Loucy (cell line): Measurements from ENCODE around the gene TLCD4.

ENCODE experiments used
- H2AFZ ChIP-seq: fragments of 200-600 bp; sonication (generic); 2 replicates; pipeline ENCODE4 v1.6.0; 2016; ENCODE audit warnings: antibody characterized with exemption, mild to moderate bottlenecking, low read length, moderate library complexity
- H3F3A ChIP-seq: fragments of 200-600 bp; 2 replicates; pipeline ENCODE4 v1.6.0; 2016; ENCODE audit warnings: antibody characterized with exemption, low read depth, mild to moderate bottlenecking
- H3K27me3 ChIP-seq: fragments of 200-600 bp; sonication (generic); 2 replicates; pipeline ENCODE4 v1.6.1; 2014; ENCODE audit warnings: low read length, mild to moderate bottlenecking; ENCODE audit not compliant: insufficient read depth, poor library complexity, severe bottlenecking
- H3K36me3 ChIP-seq: fragments of 200-600 bp; sonication (generic); 2 replicates; pipeline ENCODE4 v1.6.1; 2016; ENCODE audit warnings: low read length; ENCODE audit not compliant: insufficient read depth
- H3K4me1 ChIP-seq: fragments of 200-600 bp; sonication (generic); 2 replicates; pipeline ENCODE4 v1.5.1; 2014; ENCODE audit warnings: low read length, mild to moderate bottlenecking; ENCODE audit not compliant: insufficient read depth, poor library complexity, severe bottlenecking
- H3K4me2 ChIP-seq: fragments of 200-600 bp; sonication (generic); 2 replicates; pipeline ENCODE4 v1.6.0; 2014; ENCODE audit warnings: antibody characterized with exemption, low read length, low read depth, mild to moderate bottlenecking; ENCODE audit not compliant: poor library complexity, severe bottlenecking
- H3K4me3 ChIP-seq: fragments of 200-600 bp; sonication (generic); 2 replicates; pipeline ENCODE4 v1.5.1; 2014; ENCODE audit warnings: low read length, mild to moderate bottlenecking, mixed read lengths; ENCODE audit not compliant: poor library complexity, severe bottlenecking
- H3K79me2 ChIP-seq: fragments of 200-600 bp; sonication (generic); 2 replicates; pipeline ENCODE4 v1.6.1; 2014; ENCODE audit warnings: low read length; ENCODE audit not compliant: insufficient read depth
- H3K9ac ChIP-seq: fragments of 200-600 bp; sonication (generic); 2 replicates; pipeline ENCODE4 v1.6.0; 2014; ENCODE audit warnings: mild to moderate bottlenecking, low read depth, low read length, moderate library complexity; ENCODE audit not compliant: poor library complexity, severe bottlenecking
- H3K9me2 ChIP-seq: fragments of 200-600 bp; sonication (generic); replicated peaks from 2 replicates; pipeline ENCODE4 v1.6.1; 2016; ENCODE audit warnings: low read depth, low read length, mixed read lengths
- H3K9me3 ChIP-seq: fragments of 200-600 bp; sonication (generic); 2 replicates; pipeline ENCODE4 v1.6.1; 2014; ENCODE audit warnings: mild to moderate bottlenecking, antibody characterized with exemption, low read length, low read depth; ENCODE audit not compliant: insufficient read depth
- H4K20me1 ChIP-seq: fragments of 200-600 bp; sonication (generic); 2 replicates; pipeline ENCODE4 v1.6.0; 2014; ENCODE audit warnings: antibody characterized with exemption, low read length, mild to moderate bottlenecking; ENCODE audit not compliant: insufficient read depth, poor library complexity, severe bottlenecking
- CTCF ChIP-seq: fragments of 200-600 bp; sonication (generic); conservative IDR thresholded peaks from 2 replicates; pipeline ENCODE4 v1.5.1; 2014; ENCODE audit warnings: mild to moderate bottlenecking, antibody characterized with exemption, low read length
- EZH2phosphoT487 ChIP-seq: fragments of 200-600 bp; IDR thresholded peaks from 2 replicates; pipeline ENCODE4 v1.6.1; 2018; ENCODE audit warnings: antibody characterized with exemption, mild to moderate bottlenecking, moderate library complexity, borderline replicate concordance

Gene TLCD4

DNA sequence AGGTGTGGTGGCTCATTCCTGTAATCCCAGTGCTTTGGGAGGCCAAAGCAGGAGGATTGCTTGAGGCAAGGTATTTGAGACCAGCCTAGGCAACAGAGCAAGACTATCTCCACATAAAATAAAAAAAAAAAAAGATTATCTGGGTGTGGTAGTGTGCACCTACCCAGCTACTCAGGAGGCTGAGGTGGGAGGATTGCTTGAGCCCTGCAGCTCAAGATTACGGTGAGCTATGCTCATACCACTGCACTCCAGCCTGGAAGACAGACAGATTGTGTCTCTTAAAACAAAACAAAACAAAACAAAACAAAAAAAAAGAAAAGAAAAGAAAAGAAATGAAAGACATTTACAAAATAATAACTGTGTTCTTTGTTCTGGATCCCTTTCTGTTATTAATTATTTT, 6.1 kb upstream of the TLCD4 start:
- H3K27me3 ChIP-seq: no peaks in the 10 kb centered on the region
- H3K4me2 ChIP-seq: no peak overlapping the region
- H3K4me1 ChIP-seq: no peaks in the 10 kb centered on the region
- H3K9me2 ChIP-seq: no peaks in the 10 kb centered on the region
- H3K9ac ChIP-seq: no peak overlapping the region
- no peaks in the 10 kb centered on the region for H3K79me2 ChIP-seq
- H3K4me3 ChIP-seq: no peak overlapping the region
- no peaks in the 10 kb centered on the region for H4K20me1 ChIP-seq
- no peak overlapping the region for H2AFZ ChIP-seq
- no peaks in the 10 kb centered on the region for H3F3A ChIP-seq
- no peak for TF ChIP-seq EZH2phosphoT487
- H3K9me3 ChIP-seq: no peaks in the 10 kb centered on the region
- H3K36me3 ChIP-seq: no peaks in the 10 kb centered on the region

DNA sequence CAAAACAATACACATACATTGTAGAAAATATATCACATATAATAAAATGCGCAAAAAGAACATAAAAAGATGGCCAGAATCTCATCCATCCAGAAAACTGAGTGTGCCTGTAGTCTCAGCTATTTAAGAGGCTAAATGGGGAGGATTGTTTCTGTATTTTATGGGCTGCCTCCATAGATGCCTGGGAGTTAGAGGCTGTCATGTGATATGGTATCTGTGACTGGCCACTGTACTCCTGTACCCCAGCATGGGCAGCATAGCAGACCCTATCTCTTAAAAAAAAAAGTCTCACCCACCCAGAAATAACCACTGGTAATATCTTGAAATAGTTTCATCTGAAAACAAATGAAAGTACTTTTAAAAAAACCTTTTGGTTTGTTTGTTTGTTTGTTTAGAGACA, 3.5 kb upstream of the TLCD4 start:
- Histone ChIP-seq H3K9me3 (no peaks in the 10 kb centered on the region), H2AFZ (no peak overlapping the region), H3K36me3 (no peaks in the 10 kb centered on the region), H3K4me2 (no peak overlapping the region), H3K4me3 (no peak overlapping the region), H3K27me3 (peaks cover 19% of the 10 kb centered on the region), H3F3A (no peaks in the 10 kb centered on the region), H3K79me2 (no peaks in the 10 kb centered on the region), H3K4me1 (peaks cover 4% of the 10 kb centered on the region), H3K9ac (no peak overlapping the region), H4K20me1 (no peaks in the 10 kb centered on the region), H3K9me2 (no peaks in the 10 kb centered on the region)
- no peak for TF ChIP-seq EZH2phosphoT487
- TF ChIP-seq CTCF: no peak

GRCh38 chr1:95115708-95116137, 1.4 kb upstream of the TLCD4 start:
- Histone ChIP-seq H4K20me1 (no peaks in the 10 kb centered on the region), H3K4me2 (no peak overlapping the region), H2AFZ (no peak overlapping the region)

More at GRCh38 chr1:95115708-95116137, 1.4 kb upstream of the TLCD4 start:
- H3K27me3 ChIP-seq: peaks cover 39% of the 10 kb centered on the region
- no peaks in the 10 kb centered on the region for H3K9me2 ChIP-seq
- H3K36me3 ChIP-seq: no peaks in the 10 kb centered on the region
- no peak for TF ChIP-seq EZH2phosphoT487
- no peak for TF ChIP-seq CTCF
- H3K4me3 ChIP-seq: no peak overlapping the region
- H3F3A ChIP-seq: no peaks in the 10 kb centered on the region
- H3K9ac ChIP-seq: no peak overlapping the region
- H3K79me2 ChIP-seq: no peaks in the 10 kb centered on the region
- H3K4me1 ChIP-seq: peaks cover 4% of the 10 kb centered on the region
- no peaks in the 10 kb centered on the region for H3K9me3 ChIP-seq
